Measurements from ENCODE around the gene PRKCE. TPM values are rescaled to one million over a fixed set of nuclear protein-coding genes. Genes with fewer than 3 reads are reported as not detected.

PRKCE gene
- total RNA-seq, 2 donors from 2014 or later: 5.8 to 18.1 TPM

DNA sequence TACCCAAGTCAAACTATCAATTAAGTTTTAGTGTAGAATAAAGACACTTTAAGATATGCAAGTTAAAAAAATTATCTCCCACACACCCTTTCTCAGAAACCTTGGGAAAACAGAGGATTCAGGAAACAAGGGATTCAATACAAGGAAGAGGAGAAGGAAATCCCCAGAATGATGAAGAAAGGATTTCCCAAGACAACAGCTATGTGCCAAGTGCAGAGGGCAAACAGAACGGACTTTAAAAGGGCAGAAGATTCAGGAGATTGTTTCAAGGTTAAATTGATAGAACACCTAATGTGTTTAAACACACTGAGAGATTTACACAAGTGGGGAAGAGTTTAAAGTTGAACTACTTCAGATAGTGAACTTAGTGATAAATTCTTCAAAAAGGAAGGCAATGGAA is 574.3 kb downstream of the PRKCE start:
- no peak overlapping the region for H3K27ac ChIP-seq
- ATAC-seq (ENCODE audit: insufficient number of reproducible peaks, low FRiP score, low read depth) (no peak), DNase-seq (ENCODE audit: low spot score) (no peak)
- no peak overlapping the region for H3K4me3 ChIP-seq
- no peaks in the 10 kb centered on the region for H3K27me3 ChIP-seq (replicated peaks; ENCODE audit: insufficient read depth)
- no peaks in the 10 kb centered on the region for H3K9me3 ChIP-seq
- TF ChIP-seq CTCF (IDR thresholded peaks at IDR 0.05): no peak
- peaks cover 8 to 26% of the 10 kb centered on the region in 2 donors for H3K4me1 ChIP-seq (ENCODE audit: control insufficient read depth in 1 of 2, low read depth in 2 of 2)
- H3K36me3 ChIP-seq: no peaks in the 10 kb centered on the region

DNA sequence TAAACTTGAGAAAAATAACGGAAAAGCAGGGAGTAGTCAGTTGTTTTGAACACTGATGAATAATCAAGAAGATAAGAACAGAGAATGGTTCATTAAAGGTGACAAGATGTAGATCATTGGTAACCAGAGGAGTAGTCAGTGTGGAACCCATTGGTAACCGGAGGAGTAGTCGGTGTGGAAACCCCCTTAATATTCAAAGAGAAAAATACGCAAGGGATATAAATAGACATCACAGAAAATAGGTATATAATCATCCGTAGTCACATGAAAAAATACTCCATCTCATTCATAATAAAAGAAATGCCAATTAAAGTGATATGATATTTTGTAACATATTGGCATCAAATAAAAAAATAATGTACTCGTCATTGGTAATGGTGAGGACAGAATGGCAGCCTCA is 575.1 kb downstream of the PRKCE start:
- Histone ChIP-seq H3K27me3 (replicated peaks; ENCODE audit: insufficient read depth) (no peaks in the 10 kb centered on the region), H3K27ac (no peak overlapping the region), H3K9me3 (no peaks in the 10 kb centered on the region), H3K4me1 (ENCODE audit: control insufficient read depth in 1 of 2, low read depth in 2 of 2) (peaks cover 8 to 29% of the 10 kb centered on the region in 2 donors), H3K36me3 (no peaks in the 10 kb centered on the region), H3K4me3 (no peak overlapping the region)
- no peak for TF ChIP-seq CTCF (IDR thresholded peaks at IDR 0.05)
- DNase-seq (ENCODE audit: low spot score) (no peak), ATAC-seq (ENCODE audit: insufficient number of reproducible peaks, low FRiP score, low read depth) (no peak)

DNA sequence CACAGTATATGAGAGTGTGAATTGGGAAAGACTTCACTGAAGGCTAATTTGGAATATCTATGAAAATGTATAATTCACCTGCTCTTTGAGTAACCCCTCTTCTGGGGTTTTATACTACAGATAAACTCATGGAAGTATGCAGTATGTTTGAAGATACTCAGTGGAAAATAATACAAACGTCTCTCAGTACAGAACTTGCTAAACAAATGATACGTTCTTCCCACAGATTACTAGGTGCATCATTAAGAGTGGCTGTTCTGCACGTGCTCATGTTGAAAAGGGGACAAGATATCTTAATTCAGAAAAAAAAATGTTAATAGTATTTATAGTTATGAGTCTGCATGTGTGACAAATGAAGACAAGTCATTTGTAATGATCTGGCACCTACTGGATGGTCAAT is 575.5 kb downstream of the PRKCE start:
- no peaks in the 10 kb centered on the region for H3K27me3 ChIP-seq (replicated peaks; ENCODE audit: insufficient read depth)
- no peaks in the 10 kb centered on the region for H3K9me3 ChIP-seq
- no peak overlapping the region for H3K27ac ChIP-seq
- DNase-seq (ENCODE audit: low spot score) (no peak), ATAC-seq (ENCODE audit: insufficient number of reproducible peaks, low FRiP score, low read depth) (no peak)
- no peak for TF ChIP-seq CTCF (IDR thresholded peaks at IDR 0.05)
- H3K4me3 ChIP-seq: no peak overlapping the region
- H3K4me1 ChIP-seq (ENCODE audit: control insufficient read depth in 1 of 2, low read depth in 2 of 2): peaks cover 8 to 29% of the 10 kb centered on the region in 2 donors
- no peaks in the 10 kb centered on the region for H3K36me3 ChIP-seq

- ATAC-seq (ENCODE audit: insufficient number of reproducible peaks, low FRiP score, low read depth): no peak
- no peak for TF ChIP-seq CTCF (IDR thresholded peaks at IDR 0.05)
- no peak for DNase-seq (ENCODE audit: low spot score)
- Histone ChIP-seq H3K4me3 (no peak overlapping the region), H3K36me3 (no peaks in the 10 kb centered on the region), H3K27me3 (replicated peaks; ENCODE audit: insufficient read depth) (no peaks in the 10 kb centered on the region), H3K9me3 (no peaks in the 10 kb centered on the region), H3K4me1 (ENCODE audit: control insufficient read depth in 1 of 2, low read depth in 2 of 2) (peaks cover 8 to 29% of the 10 kb centered on the region in 2 donors), H3K27ac (no peak overlapping the region)
Observed at GRCh38 chr2:46227674-46228289, 576.3 kb downstream of the PRKCE start.

- H3K27ac ChIP-seq: no peak overlapping the region
- H3K4me1 ChIP-seq (ENCODE audit: control insufficient read depth in 1 of 2, low read depth in 2 of 2): peaks cover 7 to 26% of the 10 kb centered on the region in 2 donors
- no peaks in the 10 kb centered on the region for H3K9me3 ChIP-seq
- DNase-seq (ENCODE audit: low spot score): no peak
- ATAC-seq (ENCODE audit: insufficient number of reproducible peaks, low FRiP score, low read depth): no peak
- H3K36me3 ChIP-seq: no peaks in the 10 kb centered on the region
- H3K4me3 ChIP-seq: no peak overlapping the region
- no peaks in the 10 kb centered on the region for H3K27me3 ChIP-seq (replicated peaks; ENCODE audit: insufficient read depth)
- no peak for TF ChIP-seq CTCF (IDR thresholded peaks at IDR 0.05)
Observed at GRCh38 chr2:46229134-46230063, 577.9 kb downstream of the PRKCE start.
